ENCODE results near the gene DHRS13.

GRCh38 chr17:28856028-28856574, 46.8 kb downstream of the DHRS13 start:
- TF ChIP-seq CTCF (IDR thresholded peaks at IDR 0.05) (no peak), POLR2A (IDR thresholded peaks at IDR 0.05) (no peak)

Data from vagina (tissue), 2 donors.